BE2C (cell line): Measurements from ENCODE around the gene MRPS30.

ENCODE experiments used
- DNase-seq: peaks from one replicate; pipeline ENCODE4 v3.0.0-alpha.2; 2020
- H3K27me3 ChIP-seq: fragments of 250-450 bp; sonication (Bioruptor Pico); 2 replicates; pipeline ENCODE4 v1.5.1; 2020; ENCODE audit warnings: mild to moderate bottlenecking
- H3K36me3 ChIP-seq: fragments of 250-450 bp; sonication (Bioruptor Pico); 2 replicates; pipeline ENCODE4 v1.5.1; 2020; ENCODE audit warnings: mild to moderate bottlenecking
- H3K4me1 ChIP-seq: fragments of 250-450 bp; sonication (Bioruptor Pico); 2 replicates; pipeline ENCODE4 v1.5.1; 2020
- H3K4me3 ChIP-seq: 2 replicates; pipeline ENCODE4 v1.5.1; 2011; ENCODE audit warnings: low read depth, low read length
- H3K9me3 ChIP-seq: fragments of 250-450 bp; sonication (Bioruptor Pico); 2 replicates; pipeline ENCODE4 v1.5.1; 2020
- TF ChIP-seq, protein P1 (sequence below): IDR thresholded peaks from 2 replicates; pipeline ENCODE4 v1.5.1; 2012; ENCODE audit warnings: mild to moderate bottlenecking, low read depth, low read length

Gene MRPS30

DNA sequence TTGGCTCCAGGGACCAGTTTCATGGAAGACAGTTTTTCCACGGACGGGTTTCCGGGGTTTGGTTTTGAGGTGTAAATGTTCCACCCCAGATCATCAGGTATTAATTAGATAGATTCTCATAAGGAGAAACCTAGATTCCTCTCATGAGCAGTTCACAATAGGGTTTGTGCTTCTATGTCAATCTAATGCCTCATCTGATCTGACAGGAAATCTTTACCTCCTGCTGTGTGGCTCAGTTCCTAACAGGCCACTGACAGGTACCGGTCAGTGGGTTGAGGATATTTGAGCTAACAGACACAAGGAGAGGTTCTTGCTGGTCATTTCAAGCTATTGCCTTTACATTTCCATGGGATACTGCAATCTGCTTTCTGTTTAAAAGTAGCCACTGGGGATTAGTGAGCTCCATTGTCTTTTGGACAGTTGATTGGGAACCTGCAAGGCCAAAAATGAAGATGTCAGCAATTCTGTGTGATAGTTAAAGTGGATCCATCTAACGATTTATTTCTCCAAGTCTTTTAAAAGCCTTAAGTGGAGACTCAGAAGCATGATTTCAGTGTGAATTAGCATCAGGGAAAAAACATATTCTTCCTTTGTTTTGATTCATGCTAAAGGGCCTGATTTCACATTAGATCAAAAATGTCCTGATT, 38.6 kb downstream of the MRPS30 start:
- Histone ChIP-seq H3K4me3 (no peak overlapping the region), H3K27me3 (no peaks in the 10 kb centered on the region), H3K36me3 (no peaks in the 10 kb centered on the region), H3K9me3 (no peaks in the 10 kb centered on the region), H3K4me1 (peaks cover 7% of the 10 kb centered on the region)
- TF ChIP-seq, protein P1, sequence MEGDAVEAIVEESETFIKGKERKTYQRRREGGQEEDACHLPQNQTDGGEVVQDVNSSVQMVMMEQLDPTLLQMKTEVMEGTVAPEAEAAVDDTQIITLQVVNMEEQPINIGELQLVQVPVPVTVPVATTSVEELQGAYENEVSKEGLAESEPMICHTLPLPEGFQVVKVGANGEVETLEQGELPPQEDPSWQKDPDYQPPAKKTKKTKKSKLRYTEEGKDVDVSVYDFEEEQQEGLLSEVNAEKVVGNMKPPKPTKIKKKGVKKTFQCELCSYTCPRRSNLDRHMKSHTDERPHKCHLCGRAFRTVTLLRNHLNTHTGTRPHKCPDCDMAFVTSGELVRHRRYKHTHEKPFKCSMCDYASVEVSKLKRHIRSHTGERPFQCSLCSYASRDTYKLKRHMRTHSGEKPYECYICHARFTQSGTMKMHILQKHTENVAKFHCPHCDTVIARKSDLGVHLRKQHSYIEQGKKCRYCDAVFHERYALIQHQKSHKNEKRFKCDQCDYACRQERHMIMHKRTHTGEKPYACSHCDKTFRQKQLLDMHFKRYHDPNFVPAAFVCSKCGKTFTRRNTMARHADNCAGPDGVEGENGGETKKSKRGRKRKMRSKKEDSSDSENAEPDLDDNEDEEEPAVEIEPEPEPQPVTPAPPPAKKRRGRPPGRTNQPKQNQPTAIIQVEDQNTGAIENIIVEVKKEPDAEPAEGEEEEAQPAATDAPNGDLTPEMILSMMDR, result no peak
- DNase-seq, result no peak

DNA sequence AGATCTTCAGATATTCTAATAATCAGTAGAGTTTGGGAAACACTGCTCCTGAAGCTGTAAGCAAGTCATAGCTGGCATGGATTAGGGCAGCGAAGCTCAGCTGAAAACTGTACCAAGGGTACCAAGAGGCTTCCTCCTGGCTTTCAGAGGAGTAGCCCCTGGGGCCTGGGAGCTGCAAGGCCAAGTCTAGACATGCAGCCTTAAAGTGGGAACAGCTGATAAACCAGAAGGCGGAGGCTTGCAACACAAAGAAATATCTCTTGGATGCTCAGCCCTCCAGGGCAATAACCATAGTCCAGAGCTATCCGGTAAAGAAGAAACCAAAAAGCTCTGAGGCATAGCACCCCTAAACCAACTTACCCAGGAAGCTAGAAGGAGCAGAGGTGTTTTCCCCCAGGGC, 51.5 kb downstream of the MRPS30 start:
- no peak for DNase-seq
- no peaks in the 10 kb centered on the region for H3K27me3 ChIP-seq
- TF ChIP-seq, protein P1, result no peak
- no peaks in the 10 kb centered on the region for H3K36me3 ChIP-seq
- no peaks in the 10 kb centered on the region for H3K9me3 ChIP-seq
- no peak overlapping the region for H3K4me3 ChIP-seq
- H3K4me1 ChIP-seq, result no peaks in the 10 kb centered on the region

DNA sequence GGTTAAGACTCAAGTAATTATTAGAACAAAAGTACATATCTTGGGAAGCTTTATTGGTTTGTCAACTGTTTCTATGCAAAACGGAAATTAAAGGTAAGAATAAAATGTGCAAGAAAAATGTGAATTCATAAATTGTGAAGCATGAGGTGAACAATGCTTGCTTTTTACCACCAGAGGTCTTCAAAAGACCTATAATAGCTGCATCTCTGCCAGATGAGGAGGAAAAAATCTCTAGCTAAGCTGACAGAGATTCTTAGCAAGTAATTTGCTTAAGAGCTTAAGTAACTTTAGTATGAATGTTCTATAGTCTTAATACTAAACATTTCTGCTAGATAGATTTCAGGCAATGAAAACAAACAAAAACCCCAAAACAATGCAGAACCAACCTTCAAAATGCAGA, 54.1 kb downstream of the MRPS30 start:
- TF ChIP-seq, protein P1, result peak; percentile 59
- DNase-seq, result no peak
- Histone ChIP-seq H3K4me1 (no peaks in the 10 kb centered on the region), H3K27me3 (no peaks in the 10 kb centered on the region), H3K4me3 (no peak overlapping the region), H3K36me3 (no peaks in the 10 kb centered on the region), H3K9me3 (no peaks in the 10 kb centered on the region)
